GM19452 (cell line): ENCODE results near the gene SDHB.

Experiments used
- ATAC-seq: cut with Tn5 transposase; IDR thresholded peaks from one replicate; pipeline ENCODE4 v1.9.1; 2021; ENCODE audit not compliant: unreplicated experiment

The SDHB gene

DNA sequence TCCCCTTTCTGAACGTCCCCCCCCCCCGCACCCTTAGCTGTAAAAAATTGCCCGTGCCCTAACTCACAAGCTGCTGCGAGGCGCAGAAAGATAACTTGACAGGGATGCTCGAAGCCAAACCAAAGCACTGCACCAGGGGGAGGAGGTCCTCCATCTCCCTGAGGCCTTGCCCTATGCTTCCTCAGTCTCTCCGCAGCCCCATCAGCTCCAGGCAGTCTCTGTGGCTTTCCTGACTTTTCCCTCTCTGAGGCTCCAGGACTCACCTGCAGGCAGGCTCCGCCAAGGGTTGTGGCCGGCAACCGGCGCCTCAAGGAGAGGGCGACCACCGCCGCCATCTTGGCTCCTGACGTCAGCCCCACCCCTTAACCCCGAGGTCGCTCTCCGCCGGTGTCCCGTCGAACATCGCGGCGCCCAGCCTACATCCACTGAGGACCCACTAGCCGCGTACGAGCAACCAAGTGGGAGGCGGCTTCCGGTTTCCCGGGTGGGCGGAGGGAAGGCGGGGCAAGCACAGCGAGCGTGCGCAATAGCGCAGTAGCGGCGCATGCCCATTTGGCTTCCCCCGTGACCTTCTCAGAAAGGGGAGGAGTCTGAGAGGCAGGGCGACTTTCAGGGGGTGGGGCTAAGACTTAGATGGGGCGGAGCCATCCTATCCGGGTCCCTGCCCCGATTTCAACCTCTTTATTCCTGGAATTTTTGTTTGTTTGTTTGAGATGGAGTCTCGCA, at the start of gene SDHB:
TSS of gene SDHB (minus strand) at position 348 of the 726 bp plus-strand sequence. CDS start at position 335, 13 bp downstream.
- ATAC-seq: peak; percentile 96

DNA sequence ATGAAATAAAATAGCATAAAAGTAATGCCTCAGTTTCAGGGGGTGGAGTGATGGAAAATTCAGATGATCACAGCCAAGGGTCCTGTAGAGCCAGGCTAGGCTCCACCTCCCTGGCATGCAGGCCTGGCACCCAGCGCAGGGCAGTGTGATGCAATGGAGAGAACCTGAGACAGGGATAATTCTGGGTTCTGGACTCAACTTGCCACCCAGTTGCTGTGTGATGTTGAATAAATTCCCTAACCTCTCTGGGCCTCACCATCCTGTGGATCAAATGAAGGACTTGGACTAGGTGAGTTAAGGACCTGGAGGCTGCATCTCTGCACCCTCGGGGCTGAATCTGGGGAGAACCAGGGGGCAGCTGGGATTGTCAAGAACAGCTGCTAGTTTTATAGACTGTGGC, 48.4 kb upstream of the SDHB start:
- no peak for ATAC-seq

GRCh38 chr1:17101261-17101660, 47.4 kb upstream of the SDHB start:
- no peak for ATAC-seq

GRCh38 chr1:17099616-17100340, 45.9 kb upstream of the SDHB start:
- ATAC-seq: no peak

DNA sequence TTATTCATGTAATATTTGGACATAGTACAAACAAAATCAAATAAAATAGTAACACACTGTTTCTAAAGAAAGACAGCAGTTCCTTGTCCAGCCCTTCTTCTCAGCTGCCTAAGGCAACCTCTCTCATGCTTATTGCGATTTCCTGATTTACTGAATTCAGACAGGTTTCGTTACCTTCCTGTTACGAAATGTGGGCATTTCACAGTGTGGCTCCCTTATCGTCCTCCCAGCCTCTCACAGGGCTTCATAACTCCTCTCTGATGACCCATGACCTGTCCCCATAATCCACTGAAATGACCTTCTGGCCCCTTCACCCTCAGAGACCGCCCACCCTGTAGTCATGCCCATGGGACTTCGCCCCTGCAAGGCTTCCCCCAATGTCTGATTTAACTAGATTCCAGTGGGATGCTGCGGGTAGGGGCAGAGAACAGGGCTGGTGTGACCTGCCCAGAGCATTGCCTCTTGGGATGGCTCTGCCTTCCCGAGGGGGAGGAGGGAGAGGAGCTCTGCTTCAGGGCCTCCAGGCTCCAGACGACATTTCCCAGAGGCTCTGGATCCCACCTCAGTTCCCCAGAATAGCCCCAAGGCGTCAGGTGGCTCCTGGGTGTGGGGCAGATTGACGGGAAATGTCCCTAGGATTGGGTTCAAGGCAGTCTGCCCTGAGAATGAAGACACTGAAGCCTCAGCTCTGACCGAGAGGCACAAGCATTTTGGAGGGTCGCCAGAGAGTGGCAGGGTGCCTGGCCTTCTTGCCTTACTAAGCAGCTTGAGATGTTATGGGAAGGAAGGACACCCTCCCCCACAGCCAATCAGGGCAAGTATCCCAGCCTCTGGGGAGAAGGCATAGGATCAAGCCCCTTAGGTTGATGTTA, 44.9 kb upstream of the SDHB start:
- ATAC-seq: no peak

DNA sequence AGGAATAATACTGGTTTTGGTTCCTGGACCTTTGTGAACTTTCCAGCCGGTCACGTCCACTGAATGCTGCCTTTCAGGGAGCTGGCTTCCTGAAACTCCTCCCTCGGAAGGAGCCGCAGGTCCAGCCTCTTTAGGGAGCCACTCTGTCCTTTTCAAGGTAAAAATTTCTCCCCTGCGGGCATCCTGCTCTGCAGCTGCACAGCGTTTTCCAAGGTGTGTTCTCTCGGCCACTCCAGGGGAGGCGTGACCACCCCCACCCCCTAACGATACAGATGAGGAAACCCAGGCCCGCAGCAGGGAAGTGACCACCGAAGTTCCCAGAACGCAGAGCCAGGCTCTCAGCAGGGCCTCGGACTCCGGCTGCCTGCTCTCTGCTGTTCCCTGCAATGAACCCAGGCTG, 44.0 kb upstream of the SDHB start:
- no peak for ATAC-seq

DNA sequence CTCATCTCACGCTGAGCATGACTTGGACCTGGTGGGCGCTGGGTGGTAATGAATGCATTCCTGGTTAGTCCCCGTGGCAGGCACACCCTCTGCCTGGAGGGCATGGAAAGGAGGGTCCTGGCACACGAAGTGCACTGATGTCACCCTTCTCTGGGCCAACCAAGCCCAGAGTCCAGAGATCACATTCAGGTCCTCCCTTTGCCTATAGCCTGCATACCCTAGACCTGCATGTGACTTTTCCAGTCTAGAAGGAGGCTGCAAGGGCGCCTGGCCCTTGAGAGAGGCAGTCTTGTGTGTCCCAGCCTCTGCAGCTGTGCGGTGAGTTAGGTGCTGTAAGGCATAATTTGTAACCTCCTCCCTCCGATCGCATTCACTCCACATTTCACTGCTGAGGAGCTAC, 43.3 kb upstream of the SDHB start:
- no peak for ATAC-seq

- no peak for ATAC-seq
Observed at GRCh38 chr1:17096584-17096983, 42.8 kb upstream of the SDHB start.

DNA sequence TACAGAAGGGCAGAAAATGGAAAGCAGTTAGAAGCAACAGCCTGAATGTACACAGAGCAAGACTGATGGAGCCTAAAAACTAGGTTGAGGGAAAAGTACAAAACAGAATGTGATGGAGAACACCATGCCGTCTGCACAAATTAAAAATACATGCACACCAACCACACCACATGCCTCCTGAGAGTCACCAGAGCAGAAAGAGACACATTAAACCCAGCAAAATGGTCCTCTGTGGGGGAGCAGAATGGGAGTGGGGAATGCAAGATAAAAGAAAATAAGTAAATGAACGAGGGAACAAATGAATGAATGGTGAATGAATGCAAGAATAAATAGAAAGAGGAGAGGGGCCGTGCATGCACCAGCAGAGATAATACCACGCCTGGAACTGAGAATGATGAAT, 41.3 kb upstream of the SDHB start:
- no peak for ATAC-seq

DNA sequence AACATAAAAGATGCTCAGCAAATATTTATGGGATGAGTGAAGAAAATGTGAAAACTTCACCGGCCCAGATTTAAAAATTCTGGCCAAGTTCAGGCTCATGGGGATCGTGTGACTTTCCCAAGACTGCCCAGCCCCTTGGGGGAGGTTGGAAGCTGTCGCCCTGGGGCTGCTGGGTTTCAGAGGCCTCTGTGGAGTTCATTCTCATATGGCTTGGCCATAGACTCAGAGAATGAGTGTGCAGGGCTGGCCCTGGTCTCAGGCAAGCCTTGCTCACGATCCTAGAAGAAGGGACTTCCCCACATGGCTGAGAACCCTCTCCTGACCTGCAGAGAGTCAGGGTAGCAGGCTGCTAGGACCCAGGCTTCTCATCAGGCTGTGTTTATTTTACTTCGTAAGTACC, 40.8 kb upstream of the SDHB start:
- ATAC-seq: no peak

DNA sequence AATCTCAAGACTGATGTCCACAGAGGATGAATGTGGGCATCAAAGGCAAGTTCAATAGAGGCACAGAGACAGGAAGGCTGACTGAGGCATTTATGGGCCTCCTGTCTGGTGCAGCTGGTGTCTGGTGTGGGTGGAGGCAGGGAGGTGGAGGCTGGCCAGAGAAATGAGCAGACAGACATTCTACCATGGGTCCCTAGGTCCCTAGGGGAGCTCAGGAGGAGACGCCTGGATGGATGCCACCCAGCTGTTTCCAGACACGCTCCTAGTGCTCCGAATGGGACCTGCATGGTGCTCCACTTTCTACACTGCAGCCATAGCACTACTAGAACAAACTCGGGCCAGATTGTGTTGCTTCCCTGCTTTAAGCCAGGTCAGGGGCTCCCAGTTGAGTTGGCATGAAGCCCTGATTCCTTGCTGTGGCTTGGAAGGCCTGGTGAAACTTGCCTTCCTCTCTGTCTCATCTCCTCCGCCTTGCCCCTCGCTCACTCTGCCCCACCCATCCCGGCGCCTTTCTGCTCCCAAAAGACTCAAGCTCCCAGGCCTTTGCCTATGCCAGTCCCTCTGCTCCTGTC, 40.1 kb upstream of the SDHB start:
- ATAC-seq: no peak

DNA sequence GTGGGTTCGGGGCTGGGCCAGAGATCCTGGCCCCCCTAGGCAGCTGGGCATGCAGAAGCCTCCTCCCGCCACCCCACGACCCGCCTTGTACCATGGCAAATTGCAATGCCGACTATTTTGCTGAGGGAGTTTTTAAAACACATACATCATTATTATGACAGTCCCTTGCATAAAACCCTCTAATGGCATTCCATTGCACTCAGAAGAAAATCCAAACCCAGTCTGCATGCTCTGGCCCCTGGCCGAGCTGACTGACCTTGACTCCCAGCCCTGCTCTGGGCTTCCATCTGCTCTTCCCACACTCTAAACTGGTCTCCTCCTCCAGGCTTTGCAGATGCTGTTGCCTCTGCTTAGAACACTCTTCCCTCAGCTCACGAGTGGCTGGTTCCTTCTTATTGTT, 37.4 kb upstream of the SDHB start:
- ATAC-seq: no peak

GRCh38 chr1:17089506-17089905, 35.7 kb upstream of the SDHB start:
- ATAC-seq: no peak

GRCh38 chr1:17086751-17087150, 32.9 kb upstream of the SDHB start:
- no peak for ATAC-seq

- ATAC-seq: no peak
Observed at GRCh38 chr1:17084787-17085186, 31.0 kb upstream of the SDHB start.

GRCh38 chr1:17082761-17083160, 28.9 kb upstream of the SDHB start:
- no peak for ATAC-seq

GRCh38 chr1:17081439-17081838, 27.6 kb upstream of the SDHB start:
- ATAC-seq: no peak

GRCh38 chr1:17080880-17081279, 27.0 kb upstream of the SDHB start:
- ATAC-seq: no peak

DNA sequence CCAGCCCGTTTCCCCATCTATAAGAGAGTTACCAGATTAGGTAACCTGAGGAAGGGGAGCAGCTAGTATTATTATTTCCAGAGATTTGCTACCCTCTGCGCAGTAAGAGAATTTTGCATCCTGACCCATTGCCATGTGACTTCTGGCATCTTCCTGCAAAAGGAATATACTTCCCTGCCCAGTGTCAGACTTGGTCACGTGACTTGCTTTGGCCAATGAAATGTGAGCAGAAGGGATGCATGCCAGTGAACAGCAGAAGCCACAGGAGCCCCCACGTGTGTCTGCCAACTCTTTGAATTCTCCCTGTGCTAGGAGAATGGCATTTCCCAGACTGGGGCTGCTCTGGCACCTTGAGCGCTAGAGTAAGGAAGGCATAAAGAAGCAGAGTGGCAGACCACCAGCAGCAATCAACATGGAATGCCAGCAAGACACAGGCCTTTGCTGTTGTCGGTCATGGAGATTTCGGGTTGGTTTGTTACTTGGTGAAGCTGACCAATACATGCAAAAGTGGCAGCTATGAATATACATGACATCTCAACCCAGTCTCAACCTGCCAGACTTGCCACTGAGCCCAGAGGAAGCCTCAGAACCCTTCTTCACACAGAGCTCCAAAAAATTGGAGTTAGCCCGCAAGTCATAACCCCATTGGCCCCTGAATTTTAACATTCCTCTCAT, 26.4 kb upstream of the SDHB start:
- ATAC-seq: no peak

DNA sequence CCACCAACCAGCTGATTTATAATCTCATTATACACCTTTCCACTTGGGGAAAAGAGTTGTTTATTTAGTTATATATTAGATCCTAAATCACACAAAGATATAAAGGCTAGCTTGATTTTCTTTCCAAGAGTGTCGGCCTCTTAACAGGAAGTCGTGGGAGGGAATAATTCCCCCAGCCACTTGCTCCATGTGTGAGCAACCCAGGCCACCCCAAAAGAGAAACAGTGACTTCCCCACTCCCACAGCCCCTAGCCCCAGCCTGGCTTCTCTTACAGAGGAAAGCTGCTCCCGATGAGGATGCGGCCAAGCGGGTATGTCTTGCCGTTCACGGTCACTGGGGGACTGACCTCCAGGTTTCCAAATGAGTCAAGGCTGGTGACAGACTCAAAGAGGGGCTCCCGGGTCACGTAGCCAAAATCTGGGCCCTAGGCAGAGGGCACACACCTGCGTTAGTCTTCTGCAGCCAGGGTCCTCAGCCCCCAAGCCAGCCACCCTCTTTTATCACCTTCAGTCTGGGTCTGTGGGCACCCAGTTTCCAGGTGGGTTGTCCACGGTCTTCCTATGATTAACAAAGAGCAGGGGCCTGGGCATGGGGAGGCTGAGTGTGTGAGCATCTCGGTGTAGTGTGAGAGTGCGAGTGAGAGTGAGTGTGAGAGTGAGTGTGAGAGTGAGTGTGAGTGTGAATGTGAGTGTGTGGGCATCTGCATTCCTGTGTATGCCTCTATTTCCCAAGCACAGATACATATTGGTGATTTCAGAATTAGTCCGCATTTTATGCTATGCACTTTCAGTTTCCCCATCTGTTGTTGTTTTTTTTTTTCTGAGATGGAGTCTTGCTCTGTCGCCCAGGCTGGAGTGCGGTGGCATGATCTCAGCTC, 25.4 kb upstream of the SDHB start:
- ATAC-seq: no peak
